Measurements from ENCODE around the gene SGMS1.

DNA sequence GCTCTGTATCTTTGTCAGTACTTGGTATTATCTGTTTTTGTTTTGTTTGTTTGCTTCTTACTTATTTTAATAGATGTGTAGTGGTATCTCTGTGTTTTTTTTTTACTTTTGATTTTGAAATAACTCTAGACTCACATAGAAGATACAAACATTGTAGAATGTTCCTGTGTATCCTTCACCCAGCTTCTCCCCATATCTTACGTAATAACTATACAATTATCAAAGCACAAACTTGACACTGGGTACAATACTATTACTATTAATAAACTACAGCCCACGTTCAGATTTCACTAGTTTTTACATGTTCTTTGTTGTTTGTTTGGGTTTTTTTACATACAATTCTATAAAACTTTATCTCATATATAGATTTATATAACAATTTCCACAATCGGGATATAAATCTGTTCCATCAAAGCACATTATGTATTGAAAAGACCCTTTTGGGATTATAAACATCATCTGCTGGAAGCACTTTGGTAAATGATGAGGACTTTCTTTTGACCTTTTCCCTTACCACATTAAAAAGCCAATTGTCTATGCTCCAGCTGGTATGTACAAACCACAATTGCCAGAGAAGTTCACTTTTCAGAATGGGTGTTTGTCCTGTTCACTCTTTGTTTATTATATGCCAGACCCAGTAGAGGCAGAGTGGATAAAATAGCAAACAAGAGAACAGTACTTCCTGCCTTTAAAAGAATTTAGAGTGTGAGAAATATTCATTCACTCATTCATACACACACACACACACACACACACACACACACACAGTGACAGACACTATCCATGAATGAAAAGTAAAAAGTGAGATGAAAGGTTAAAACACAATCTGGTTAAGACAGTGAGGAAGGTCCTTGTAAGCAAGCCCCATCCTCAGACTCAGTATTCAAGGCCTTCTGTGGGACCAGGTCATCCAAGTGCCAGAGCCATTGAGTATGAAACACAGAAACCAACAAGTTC is 113.0 kb downstream of the SGMS1 start:
- TF ChIP-seq, protein P1, sequence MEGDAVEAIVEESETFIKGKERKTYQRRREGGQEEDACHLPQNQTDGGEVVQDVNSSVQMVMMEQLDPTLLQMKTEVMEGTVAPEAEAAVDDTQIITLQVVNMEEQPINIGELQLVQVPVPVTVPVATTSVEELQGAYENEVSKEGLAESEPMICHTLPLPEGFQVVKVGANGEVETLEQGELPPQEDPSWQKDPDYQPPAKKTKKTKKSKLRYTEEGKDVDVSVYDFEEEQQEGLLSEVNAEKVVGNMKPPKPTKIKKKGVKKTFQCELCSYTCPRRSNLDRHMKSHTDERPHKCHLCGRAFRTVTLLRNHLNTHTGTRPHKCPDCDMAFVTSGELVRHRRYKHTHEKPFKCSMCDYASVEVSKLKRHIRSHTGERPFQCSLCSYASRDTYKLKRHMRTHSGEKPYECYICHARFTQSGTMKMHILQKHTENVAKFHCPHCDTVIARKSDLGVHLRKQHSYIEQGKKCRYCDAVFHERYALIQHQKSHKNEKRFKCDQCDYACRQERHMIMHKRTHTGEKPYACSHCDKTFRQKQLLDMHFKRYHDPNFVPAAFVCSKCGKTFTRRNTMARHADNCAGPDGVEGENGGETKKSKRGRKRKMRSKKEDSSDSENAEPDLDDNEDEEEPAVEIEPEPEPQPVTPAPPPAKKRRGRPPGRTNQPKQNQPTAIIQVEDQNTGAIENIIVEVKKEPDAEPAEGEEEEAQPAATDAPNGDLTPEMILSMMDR (IDR thresholded peaks at IDR 0.05; ENCODE audit: low read length) = no peak
- TF ChIP-seq EZH2 (IDR thresholded peaks at IDR 0.05; ENCODE audit: borderline replicate concordance, low read length) = no peak

All from OCI-LY1 (cell line).